Stimulated activated CD8-positive, alpha-beta memory T cell treated with anti-CD3 and anti-CD28 coated beads, Interleukin-2, amount 100 ng/mL, for 1 hour (primary cell): Measurements from ENCODE around the gene NSD1.

ENCODE experiments used
- DNase-seq, 2 donors: peaks; one replicate each; pipeline ENCODE4 v3.0.0-alpha.2; 2020; ENCODE audit warnings: low read depth in 2 of 2

The NSD1 gene

DNA sequence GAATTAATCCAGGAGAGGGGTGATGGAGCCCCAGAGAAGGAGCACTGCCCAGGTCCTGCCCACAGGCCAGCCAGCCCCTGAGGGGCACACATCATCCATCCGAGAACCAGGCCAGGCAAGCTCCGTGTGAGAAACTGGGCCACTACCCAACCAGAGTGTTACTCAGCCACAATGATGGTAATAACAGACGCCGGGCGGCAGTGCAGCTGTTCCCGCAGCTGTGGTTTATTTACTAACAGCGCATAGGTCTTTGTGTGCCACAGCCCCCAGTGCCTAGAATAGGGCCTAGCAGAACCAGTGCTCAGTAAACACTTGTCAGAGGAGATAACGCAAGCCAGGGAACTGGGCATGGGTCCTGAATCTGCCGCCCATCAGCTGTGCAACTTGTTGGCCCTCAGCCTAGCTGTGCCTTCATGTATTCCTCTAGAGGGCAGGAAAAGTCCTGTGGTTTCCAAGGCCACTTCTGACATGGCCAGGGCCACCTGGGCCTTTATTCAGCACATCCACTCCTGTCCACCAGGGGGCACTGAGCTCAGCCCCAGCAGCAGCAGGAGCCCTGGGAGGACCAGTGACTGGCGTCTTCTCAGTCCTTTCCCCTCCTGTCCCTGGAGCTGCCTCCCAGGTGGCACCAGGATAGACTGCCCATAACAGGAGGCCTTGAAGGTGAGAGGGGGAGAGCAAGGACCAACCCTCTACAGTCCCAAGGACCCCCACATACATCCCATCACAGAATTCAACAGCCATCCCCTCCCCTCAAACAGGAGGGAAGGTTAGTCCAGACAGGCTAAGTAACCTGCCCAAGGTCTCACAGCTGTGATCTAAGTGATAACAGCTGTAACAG is 176.0 kb downstream of the NSD1 start:
- DNase-seq: peak in 1 of 2 donors; percentile 46

DNA sequence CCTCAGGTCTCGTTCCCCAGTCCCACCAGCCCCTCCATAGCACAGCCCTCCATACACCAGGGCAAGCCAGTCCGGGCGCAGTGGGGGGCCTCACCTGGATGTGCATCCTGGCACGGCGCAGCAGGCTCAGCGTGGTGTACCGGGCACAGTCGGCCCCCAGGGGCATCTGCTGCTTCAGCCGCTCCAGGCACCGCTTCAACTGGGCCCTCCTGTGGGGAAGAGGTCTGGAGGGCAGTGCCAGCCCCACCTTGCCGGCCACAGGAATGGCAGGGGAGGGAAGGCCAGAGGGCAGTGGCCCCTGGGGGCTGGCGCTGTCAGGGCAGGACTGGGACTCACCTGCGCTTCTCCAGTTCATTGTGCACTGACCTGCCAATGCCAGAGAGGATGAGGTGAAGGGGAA is 176.8 kb downstream of the NSD1 start:
- DNase-seq: no peak

DNA sequence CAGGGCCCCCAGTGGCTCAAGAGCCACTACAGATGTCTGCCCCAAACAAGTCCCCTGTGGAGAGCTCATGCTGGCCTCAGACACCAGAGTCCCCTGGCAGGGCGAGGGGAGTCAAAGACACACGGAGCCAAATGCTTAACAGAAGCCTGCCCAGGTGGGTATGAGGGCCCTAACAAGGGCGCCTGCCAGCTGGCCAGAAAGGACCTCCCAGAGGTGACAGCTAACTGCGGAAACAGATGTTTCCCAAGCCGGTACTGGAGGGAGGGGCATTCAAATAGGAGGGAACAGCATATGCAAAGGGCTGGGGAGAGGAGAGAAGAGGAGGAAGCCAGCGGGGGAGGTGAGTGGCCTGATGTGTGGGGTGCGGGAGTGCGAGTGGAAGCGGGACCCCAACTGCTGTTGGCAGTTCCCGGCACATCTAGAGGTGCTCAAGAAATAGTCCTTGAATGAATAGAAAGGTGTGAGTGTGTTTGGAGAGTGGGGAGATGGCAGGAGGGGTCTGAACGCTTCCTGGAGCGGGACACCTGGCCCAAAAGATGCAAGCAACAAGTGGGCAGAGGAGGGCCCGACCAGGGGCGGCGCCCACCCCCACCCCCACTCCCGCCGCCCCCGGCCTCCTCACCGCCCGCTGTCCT is 177.3 kb downstream of the NSD1 start:
- DNase-seq: no peak

DNA sequence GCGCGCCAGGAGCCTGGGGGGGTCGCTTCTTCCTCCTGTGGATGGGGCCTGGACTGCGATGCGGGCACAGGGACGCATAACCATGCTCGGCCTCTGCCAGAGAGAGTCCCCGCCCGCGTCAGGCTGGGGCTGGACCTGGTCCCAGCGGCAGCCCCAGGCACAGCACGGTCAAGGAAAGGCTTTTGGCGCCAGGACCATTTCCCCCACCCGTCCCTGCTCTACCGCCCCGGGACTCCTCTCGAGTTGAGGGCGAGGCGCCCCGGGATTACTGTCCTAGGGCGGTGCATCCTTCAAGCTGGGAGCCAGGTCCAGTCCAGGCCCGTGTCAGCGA is 177.8 kb downstream of the NSD1 start:
- DNase-seq: no peak

DNA sequence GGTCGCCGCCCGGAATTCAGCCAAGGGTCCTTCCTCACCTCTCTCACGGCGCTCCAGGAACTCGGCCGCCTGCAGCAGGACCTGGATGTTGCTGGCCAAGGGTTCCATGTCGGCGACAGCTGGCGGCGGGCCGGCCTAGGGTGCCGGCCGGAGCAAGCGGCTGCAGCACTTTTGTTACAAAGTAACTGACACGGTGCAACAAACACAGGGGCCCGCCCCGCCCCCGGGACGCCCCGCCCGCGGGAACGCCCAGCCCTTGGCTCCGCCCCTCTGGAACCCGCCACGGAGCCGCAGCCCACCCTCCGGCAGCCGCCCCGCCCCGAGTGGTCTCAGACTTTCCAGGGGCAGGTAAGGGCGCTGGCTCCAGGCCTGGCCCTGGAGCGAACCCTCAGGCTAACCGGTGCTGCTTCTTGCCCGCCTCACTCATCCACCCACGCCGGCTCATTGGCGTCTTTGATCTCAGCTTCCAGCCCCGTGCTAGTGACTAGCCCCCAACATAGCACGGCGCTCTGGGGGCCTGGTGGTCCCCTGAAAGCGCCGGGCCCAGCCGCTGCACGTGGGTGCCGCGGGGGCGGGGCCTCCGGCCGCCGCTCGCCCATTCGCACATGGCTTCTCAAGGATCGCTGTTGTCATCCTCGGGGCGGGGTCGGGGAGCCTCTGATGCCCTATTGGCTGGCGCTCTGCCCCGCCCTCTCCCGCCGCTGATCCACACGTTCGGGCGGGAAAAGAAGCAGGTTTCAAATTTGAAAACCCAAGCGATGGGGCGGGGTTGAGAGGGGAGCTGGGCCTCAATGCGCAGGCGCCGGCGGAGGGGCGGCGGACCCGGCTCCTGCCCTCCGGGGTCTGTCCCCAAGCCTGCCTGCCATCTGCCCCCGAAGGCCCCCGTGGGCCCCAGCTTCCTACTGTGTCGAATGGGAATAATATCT is 178.4 kb downstream of the NSD1 start, which contains the start of gene MXD3:
TSS of gene MXD3 (minus strand) at position 176 of the 926 bp plus-strand sequence. CDS start at position 108, 68 bp downstream.
- peak; percentile 83 to 90 for DNase-seq

DNA sequence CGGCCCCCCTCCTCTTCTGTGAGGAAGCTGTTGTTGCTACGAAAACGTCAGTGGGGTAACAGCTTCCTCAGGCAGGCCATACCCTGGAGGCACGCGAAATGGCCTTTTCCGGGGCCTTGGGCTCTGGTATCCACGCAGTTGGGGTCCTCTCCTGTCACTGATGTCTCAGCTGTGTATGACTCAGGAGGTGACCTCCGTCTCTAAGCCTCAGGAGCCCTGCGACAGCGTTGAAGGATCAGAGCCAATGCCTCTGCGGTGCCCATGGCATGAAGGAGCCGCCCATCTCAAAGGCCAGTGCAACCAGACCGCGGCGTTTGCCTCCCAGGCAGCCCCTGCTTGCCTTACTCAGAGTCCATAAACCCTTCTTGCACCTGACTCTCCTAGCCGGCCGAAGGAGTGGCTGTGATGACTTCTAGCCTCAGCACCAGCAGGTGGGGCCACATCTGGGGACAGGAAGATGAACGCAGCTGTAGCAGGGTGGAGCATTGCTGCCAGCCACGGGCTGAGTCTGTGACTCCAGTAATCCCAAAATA is 179.1 kb downstream of the NSD1 start:
- no peak for DNase-seq

DNA sequence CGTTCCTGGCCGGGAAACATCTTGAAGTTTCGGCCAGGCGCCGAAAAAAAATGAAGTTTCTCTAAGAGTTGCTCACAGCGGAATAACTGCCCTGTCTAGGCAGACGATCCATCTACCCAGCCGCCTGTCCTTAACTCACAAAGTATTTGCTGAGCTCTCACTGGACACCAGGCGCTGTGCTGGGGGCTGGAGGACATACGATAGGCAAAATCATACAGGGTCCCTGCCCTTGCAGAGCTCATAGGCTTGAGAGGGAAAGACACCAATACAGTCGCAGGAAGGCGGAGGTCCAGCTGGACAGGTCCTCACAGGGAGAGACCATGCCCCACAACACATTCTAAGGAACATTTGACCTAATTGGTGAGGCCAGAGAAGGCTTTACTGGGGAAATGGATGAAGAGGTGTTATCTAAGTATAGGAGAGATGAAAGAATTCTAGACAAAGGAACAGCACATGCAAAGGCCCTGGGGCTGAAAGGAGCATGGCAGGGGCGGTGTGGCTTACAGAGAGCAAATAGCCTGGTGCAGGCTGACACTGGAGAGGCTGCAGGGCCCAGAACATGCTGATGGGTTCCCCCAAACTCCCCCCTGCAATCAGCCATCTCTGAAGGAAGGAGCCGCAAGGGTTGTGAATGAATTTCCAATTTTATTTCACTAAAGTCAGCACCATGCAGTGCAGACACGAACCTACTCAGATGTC is 180.1 kb downstream of the NSD1 start:
- no peak for DNase-seq

DNA sequence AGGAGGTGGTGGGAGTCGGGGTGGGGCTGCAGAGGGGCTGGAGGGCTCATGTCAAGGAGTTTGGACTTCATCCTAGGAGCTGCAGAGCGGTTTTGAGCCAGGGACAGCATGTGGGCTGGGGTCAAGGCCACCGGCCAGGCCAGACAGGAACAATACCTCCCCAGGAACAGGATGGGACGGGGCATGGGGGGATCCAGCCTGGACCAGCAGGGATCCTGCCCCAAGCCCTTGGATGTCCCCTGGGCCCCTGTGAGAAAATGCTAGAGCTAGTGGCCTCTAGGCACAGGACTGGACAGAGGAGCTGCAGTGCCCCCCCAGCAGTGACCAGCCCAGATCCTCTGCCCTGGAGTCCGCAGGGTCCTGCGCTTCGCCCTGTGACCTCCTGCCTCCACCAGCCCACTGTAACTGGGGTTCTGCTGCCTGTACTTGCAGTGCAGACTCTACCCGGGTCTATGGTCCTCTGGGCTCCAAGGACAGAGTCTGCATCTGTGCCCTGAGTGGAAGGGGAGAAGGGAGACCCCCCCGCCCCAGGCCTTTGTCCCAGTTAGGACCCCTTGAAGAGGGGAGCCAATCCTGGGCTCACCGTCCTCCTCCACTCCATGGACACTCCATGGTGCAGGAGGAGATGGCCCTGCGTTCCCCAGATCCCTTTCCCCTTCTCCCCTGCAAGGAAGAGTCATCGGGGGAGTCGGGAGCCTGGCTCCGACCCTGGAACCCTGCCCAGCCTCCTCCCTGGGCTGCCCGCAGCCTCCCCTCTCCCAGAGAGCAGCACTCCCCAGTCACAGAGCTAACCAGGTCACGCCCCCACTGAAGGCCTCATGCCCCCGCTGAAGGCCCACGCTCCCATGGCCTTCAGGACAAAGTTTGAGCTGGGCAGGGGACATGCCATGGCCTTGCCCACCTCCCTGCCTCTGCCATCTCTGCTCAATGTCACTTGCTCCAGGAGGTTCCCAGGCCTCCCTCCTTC is 181.1 kb downstream of the NSD1 start:
- no peak for DNase-seq

DNA sequence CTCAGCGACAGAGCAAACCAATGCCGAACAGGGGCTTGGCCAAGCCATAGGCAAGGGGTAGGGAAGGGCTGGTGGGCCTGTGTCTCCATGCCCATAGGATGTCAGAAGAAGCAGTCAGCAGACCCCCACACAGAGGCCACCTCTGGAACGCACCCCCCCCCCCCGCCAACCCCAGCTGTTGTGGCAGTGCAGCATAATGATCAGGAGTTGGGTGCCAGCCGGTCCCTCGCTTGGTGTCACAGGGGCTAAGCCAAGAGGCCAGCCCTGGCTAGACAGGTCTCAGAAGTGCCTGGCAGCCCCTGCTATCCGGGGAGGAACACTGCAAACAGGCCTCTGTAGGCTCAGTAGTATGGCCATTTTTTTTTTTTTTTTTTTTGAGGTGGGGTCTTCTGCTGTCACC is 181.8 kb downstream of the NSD1 start:
- no peak for DNase-seq

DNA sequence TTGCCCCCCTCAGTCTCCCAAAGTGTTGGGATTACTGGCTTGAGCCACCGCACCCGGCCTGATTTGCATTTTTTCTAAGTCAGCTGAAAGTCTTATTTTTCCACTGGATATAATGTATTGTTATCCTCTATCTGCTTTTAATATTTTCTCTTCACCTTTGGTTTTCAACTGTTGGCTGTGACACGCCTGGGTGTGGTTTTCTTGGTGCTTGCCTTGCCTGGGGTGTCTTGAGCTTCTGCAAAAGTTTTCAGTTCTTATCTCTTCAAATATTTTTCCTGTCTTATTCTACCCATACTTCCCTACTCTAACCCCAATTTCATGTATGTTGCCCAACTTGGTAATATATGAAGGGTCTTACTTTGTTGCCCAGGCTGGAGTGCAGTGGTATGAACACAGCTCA is 182.4 kb downstream of the NSD1 start:
- DNase-seq: no peak

DNA sequence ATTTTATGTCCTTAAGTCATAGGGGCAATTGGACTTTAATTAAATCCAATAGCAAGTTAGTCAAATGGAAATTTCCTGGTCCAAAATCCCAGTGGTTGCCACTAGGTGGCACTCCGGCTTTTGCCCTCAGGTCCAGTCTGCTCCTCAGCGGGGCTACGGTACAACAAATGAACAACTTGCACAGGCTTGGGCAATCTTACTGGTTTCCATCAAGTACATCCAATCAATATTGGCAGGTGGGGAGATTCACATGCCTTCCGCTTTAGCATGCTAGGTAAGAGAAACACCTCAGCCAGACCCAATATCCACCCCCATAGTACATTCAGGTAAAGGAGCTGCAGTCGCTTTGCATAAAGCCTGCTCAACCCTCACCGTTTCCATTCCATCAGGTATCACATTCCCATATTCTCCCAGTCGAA is 184.4 kb downstream of the NSD1 start:
- peak; percentile 59 to 60 for DNase-seq

DNA sequence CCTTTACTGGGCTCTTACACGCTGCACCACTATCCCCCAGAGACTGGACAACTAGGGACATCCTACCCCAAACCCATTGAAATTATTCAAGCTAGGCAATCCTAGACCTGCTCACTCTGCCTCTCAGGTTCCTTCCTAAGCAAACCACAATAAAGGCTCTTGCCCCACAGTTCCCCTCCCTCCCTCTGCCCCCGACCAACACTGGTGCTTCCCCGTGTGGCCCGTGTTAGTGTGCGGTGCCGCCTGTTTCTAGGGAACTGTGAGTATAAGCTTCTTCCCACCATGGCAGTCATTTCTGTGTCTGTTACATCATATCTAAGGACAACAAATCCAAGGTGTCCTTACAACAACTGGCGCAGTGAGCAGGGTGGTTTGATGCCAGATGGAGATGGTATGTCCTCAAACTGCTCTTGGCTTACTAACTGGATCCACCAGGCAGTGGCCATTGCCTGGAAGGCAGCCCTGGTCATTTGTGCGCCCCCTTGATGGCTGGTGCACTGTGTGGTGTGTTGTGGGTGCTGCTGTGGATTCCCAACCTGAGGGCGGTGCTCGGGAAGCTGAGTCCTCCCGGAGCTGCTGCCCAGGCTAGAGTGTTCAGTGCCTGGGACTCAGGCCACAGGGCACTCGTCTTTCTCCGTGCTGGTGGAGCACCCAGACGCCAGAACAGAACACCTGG is 186.5 kb downstream of the NSD1 start:
- no peak for DNase-seq

DNA sequence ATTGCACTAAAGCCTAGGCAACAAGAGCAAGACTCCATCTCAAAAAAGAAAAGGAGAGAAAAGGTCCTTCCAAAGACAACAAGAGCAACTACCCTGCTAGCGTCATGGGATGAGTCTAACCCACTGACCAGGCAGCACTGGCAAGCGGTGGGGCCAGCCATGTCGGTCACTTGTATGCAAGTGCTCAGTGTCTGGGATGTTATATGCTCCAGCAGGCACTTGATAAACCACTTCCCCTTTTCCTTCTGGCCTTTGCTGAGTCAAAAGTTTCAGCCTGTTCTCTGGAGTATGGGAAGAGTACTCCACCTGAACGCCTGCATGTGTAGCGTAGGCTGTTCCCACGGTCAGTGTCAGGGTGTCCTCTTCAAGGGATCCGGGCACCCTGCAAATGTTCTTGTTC is 187.3 kb downstream of the NSD1 start:
- DNase-seq: no peak

DNA sequence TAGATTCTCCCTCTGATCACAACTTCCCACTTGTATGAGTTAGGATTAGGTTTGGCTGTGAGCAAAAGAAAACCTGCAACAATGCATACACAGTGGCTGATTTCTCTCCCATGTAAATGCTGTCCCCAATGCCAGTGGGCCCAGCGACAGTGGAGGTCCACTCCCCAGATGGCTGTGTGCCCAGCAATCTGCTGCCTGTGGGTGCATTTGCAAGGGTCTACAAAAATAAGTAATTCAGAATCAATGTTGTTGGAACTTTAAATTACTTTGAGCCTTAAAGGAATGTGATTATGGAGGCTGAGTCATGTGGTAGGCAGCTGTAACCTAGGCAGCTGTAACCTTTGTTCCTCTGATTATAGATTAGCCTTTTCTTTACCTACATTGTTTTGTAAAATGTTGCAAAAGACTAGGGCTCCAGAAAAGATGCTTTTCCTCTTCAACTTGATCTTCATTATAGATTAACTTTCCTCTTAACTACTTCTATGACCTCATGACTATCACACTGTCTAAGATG is 192.4 kb downstream of the NSD1 start:
- DNase-seq: no peak

DNA sequence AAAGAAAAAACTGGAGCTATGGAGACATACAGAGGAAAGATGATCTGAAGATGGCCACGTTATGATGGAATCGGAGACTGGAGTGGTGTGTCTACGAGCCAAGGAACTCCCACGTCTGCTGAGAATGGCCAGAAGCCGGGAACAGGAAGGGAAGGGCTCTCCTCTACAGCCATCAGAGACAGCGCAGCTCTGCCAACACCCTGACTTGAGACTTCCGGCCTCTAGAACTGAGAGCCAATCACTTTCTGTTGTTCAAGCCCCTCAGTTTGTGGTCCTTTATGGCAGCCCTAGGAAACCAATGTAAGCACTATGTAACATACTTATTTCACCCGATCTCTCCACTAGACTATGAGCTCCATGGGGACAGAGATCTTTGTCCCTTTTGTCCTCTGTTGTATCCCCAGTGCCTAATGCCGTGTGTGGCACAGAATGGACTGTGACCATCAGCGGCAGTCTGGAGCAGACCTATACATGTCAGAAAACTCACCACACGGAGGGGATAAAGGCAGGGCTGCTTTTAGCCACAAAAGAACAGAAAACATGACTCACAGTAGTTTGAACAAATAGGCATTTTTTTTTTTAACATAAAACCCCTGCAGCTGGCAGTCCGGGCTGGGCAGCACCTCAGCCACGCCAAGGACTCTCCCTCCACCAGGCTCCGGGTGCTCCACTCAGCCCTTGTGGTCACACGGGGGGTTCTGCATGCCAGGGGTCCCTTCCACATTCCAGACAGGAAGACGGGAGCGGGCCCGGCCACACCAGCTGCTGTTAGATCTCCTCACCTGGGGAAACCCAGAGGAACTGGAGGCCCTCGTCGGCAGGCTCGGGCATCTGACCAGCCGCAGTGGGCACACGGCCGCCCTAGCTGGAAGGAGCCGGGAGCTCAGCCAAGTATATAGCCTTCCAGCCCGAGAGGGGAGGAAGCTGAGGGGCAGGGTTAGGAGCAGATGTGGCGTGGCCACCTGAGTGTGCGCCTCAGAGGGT is 194.3 kb downstream of the NSD1 start:
- DNase-seq: no peak

DNA sequence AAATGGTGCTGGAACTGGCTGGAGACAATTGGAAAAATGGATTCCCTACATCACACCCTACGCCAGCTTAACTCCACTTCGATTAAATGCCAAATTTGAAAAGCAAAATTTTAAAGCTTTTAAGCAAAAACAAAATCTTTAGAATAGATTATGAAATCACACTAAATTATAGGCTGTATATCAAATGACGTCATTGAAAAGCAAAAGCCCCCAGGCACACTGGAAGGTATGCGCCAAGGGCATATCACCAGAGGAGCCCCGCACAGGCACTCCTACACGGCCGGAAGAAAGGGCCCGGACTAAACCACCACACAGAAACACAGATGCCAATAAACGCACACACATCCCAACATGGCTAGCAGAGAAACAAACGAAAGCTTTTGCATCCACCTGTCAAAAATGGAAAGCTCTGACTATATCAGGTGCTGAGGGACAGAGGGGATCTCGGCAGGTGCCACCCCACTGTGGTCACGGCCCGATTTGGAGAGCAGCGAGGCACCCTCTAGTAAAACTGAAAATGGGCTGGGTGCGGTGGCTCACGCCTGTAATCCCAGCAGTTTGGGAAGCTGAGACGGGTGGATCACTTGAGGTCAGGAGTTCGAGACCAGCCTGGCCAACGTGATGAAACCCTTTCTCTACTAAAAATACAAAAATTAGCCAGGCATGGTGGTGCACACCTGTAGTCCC is 195.1 kb downstream of the NSD1 start:
- DNase-seq: no peak

DNA sequence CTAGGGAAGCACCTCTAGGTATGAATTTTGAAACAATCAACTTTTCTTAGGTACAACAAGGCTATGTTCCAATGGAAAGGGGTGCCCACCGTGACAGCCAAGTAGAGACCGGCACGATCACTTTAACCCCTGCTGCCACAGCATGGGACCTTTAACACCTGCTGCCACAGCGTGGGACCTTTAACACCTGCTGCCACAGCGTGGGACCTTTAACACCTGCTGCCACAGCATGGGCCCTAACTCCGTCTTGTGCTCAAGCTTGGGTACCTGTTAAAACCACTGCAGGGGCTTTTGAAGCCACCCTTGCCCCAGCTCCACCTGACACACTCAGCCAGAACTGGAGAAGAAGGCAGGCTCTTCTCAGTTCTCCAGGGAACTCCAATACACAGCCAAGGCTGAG is 196.3 kb downstream of the NSD1 start:
- no peak for DNase-seq
